Cortex of kidney (tissue), 1 donor: ENCODE data around the gene SIX3.

Experiments used
- DNase-seq: peaks from one replicate; lab custom pipeline; 2025; lab: John Stamatoyannopoulos, UW

SIX3 gene

GRCh38 chr2:44931198-44931780 is 10.2 kb upstream of the SIX3 start:
- no peak for DNase-seq

- DNase-seq = no peak
These were observed 9.4 kb upstream of the SIX3 start for GRCh38 chr2:44932079-44932478.

GRCh38 chr2:44932564-44933392 is 8.7 kb upstream of the SIX3 start:
- no peak for DNase-seq

- no peak for DNase-seq
These were observed 8.0 kb upstream of the SIX3 start for GRCh38 chr2:44933434-44933951.

DNA sequence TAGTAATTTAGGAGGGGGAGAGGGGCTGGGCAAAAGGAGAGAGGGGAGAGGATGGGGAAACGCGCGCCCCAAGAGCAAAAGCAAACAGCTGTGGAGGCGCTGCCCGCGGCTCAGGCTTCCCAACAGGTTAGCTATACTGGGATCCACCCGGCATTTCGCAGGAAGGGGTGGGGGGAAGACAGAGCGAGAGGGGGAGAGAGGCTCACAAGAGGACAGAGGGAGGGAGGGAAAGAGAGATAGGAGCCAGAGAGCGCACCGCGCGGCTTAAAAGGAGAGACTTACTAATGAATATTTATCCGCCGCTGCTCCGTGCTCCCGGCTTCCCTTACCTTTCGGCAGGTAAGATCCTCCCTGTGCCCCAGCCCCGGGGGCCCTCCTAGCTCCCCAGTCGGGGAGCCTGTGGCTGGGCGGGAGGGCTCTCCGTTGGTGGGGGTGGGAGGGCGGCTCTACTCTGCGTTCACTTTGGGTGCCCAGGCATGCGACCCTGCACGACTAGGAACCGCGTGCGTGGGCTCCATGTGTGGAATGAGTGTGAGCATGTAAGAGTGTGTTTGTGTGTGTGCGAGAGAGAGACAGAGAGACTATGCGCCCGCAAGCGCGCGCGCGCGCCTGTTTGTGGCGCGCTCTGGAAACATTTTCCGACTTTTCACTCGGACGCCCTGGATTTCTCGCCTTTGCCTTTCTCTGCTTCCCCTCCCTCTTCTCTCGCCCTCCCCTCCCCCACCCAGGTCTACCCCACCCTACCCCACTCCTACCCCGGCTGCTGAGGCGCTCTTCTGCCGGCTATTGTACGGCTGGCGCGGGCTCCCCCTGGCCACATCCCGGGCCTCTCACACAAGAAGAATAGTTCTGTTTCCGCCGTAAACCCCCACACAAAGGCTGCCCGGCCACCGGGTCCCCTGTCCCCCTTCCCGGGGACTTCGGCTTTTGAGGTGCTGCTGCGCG is 7.2 kb upstream of the SIX3 start:
- no peak for DNase-seq

DNA sequence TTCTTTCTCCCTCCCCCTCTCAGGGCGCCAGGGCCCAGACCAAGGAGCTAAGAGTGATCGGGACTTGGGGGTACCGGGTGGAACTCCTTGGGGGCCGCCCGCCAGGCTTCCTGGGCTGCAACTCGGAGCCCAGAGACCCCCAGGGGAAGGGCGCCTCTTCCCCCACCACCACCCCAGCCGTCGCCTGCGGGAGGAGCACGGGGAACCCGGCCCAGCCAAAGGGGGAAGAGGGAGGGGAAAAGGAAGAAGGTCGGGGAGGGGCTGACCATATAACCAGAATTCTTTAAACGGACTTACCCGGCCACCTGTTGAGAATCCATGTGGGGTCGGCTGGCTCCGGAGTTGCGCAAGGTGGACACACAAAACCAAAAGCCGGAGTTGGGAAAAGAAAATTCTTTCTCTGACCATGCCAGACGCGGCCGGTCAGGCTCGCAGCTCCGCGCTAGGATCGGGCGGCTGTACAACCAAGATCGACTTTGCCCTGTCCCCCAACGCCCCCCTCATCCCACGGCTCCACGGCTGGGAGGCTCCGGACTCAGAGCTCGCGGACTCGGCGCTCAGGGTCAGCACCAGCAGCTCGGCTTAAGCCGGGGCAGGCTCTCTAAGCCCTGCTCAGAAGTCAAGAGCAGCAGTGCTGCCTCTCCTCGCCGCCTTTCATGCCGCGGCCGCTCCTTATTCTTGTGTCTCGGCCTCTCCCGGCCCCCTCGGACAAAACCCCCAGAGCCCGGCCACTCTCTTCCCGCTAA is 6.3 kb upstream of the SIX3 start:
- DNase-seq = no peak

GRCh38 chr2:44935729-44936098 is 5.8 kb upstream of the SIX3 start:
- no peak for DNase-seq

DNA sequence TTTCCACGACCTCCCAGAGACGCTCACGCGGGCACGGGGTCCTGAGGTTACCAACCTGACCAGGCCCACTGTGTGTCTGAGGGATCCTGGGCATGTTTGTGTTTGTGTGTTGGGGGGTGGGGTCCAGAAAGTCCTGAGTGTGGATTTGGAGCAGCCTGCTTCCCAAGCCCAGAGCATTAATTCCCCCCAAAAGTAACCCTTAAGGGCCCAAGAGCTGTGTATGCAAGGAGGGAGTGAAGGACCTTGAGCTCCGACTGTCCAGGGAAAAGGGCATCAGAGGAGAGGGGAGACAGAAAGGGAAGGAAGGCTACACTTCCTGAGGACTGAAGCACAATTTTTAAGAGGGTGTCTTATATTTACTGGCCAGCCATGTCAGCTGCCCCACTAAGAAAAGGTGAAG is 5.2 kb upstream of the SIX3 start:
- DNase-seq = no peak

DNA sequence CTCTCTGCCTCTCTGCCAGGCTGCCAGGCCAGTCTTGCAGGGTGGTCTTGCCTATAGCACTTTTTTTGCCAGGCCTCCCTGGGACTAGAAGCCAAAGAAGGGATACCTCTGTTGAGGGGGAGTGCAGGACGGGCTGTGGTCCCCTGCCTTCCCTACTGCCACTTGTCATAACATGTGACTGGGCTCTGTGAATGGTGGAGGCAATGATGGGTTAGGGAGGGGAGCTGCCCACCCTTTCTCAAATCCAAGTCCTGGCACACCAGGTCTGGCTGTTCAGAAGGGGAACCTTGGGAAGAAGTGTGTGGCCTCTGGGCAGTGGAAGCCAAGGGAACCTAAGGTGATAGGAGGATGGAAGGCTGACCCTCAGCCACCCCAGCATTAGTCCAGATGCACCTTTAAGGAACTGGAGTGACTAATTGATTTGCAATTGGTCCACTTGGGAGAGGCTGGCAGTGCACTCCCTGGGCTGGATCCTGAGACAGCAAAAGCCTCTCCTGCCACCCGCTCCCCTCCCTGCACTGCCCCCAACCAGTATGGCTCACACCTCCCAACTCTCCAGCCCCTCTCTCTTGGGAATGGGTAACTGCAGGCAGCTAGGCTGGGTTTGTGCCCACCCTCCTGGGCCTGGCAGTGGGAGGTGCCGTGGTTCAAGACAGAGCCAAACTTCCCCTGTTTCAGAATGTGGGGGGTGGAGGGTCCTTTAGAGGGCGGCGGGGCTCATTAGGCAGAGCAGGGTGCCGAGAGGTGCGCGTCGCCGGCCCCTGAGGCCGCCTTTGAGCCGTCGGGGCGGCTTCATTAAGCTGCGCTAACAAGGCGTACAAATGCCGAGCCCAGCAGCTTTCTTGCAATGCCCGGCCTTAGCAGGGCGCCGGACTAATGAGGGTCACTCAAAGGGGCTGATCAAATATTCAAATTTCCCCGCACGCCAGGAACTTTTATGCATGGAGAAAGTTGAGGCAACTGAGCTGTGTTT is 4.5 kb upstream of the SIX3 start:
- DNase-seq = no peak

DNA sequence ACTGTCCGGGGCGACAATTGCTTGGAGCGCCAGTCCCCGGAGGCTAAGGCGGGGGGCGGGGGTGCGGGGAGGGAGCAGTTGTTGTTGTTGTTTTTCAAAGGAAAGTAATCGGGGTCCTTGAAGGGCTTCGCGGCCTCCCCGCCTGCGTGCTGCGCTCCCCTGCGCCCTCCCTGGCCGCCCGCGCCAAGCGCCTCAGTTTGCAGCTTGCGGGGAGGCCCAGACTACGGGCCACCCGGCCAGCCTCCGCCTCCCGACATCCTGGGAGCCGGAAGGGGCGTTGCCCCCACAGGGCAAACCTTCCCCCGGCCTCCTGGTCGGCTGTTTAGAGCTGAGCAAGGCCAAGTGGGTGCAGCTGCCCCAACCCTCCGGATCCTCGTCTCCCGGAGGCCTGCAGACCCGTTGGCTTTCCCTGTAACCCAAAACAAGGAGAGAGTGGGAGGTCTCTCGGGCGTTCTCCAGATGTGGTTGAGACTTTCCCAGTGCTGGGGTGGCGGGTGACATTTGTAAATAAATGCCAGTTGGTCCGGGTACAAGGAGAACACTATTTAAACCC is 3.7 kb upstream of the SIX3 start:
- DNase-seq = no peak

DNA sequence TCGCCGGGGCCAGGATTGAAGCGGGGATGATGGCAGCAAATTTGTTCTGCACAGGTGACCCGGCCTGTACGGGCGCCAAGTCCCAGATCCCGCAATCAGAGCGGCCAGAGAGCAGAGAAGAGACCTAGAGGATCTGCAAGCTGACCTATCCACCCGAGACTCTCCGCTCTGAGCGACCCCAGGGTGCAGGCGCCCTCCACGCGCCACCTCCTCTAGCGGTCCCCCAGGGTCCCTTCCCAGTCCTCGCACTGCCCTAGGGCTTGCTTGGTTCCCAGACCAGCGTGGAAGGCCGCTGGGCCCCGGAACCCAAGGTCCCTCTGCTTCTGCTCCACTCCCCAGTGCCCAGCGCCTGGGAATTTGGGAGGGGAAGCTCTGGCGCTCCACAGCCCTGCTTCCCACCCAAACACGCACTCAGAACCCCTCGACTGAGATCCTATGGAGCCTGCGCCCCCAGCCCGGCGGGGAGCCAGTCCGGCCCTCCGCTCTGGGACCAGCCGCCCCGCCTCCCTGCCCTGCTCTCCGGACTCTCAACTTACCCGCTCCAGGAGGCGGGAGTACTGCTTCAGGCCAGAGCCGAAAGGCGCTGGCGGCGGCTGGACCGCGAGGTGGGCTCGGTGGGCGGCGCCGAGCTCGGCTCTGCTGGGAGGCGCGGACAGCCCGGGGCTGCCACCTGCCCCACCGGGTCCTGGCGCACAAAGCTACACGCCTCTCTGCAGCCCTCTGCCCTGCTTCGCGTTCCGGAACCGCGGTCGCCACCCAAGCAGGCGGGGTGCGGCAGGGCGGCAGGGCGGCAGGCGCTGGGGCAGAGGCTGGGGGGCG is 3.0 kb upstream of the SIX3 start:
- DNase-seq = no peak

DNA sequence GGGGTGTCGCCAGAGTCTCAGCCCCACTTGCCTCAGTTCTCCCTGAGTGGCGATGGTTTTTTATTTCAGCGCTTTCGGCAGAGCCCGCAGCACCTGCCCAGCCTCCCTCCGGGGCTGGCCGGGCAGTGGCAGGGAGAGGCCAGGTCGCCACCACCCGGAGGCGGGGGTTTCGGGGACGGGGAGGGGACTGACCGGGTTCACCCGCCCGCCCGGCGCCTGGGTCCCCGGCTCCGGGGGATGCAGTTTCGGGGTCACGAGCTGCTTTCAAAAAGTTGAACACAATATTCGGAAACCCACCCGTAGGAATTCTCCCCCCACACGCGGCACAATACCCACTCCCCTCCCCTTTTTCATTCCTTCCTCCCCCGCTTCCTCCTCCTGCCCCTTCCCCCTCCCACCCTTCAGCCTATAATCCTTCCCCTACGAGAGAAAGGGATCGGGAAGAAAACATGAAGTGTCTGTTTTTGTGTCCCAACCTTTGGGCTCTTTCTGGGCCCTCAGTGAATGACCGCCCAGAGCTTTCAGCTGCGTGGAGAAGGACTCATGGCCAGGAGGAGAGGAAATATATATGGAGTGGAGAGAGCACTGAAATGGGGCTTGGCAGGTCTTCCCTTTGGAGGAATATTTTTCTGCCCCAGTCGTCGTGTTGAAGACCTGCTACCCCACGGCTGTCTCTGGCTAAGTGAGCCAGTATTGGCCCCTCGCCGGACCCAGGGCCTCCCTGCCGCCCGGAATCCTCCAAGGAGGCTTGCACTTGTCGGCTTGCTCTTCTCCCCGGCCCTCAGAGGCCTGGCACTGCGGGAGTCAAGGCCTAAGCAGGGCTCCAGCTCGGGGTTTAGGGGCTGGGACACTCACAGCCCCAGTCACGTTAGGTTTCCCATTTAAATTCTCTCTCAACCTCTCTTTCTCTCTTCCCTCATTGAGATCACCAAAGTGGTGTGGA is 2.1 kb upstream of the SIX3 start:
- DNase-seq = no peak

GRCh38 chr2:44940049-44940494 is 1.4 kb upstream of the SIX3 start:
- DNase-seq = no peak

DNA sequence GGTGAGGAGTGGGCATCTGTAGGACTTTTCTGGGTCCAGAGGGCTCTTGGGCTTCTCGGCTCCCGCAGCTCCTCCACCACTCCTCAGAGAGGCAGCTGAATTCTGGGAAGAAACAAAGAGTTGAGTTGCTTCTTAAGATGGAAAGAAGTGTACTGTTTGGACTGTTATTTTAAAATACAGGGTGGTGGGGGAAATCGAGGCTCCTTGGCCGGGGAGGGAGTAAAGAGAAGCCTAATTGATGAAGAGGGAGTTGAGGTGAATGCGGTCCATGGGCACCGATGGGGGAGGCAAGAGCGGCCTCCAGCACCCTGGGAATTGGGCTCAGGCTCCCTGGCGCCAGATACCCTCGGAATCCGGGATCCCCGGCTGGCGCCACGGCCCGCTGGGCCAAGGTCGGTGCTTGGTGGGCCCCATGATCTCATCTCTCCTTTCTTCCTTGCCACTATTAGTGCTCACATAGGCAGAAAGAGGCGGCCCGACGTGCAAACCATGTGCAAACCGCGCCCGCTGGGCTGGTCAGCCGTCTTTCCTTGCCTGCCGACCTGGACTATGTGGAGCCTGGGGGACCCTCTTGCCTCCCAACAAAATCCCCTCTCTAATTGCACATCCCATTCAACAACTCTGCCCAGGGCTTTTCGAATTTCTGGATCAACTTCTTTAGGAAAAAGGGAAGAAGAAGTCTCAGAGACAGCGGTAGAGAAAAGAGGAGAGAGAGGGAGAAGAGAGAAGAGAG is 604 bp upstream of the SIX3 start:
- no peak for DNase-seq

- DNase-seq = no peak
These were observed 965 bp downstream of the SIX3 start for GRCh38 chr2:44942304-44943030.

GRCh38 chr2:44943031-44943692 is 1.7 kb downstream of the SIX3 start:
- DNase-seq = no peak
